ENCODE data around the gene ETS1. TPM values are rescaled to one million over a fixed set of nuclear protein-coding genes. Genes with fewer than 3 reads are reported as not detected.

The ETS1 gene
- total and polyA plus RNA-seq, 10 donors, result 58.1 to 455 (median 352) TPM

DNA sequence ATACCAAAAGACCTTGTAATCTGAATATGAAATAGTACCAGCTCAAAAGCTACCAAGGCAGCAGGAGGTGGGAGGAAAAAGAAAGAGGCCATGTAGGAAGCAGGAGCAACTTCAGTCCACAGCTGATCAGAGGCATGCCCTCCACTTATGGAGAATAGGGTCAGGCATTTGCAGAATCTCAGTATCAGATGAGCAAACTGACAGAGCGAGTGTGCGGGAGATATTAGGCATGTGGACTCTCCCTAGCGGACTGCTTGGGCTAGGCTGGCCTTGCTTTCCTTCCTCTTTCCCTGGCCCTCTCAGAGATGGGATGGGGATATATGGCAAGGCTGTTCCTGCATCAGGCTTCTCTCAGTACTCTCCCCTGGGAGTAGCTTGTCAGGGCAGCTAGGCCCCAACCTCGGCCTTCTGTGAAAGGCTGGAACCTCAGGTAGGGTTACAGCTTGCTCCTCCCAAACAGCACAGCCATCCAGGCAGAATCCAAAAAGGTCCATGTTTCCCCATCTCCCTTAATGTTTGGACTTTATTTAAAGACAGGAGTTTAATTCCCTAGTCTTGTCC is 37.0 kb downstream of the ETS1 start:
- peak; percentile 73 for DNase-seq
- intact Hi-C loops (cut with DNase I; ENCODE audit: low total_unique reads), result loop anchor here (10.0 kb wide), 1 partner anchor 74 kb away; no protein-coding TSS in a partner anchor
- Histone ChIP-seq H3K27ac (peak overlapping the region; percentile 79 to 93 (median 89)), H3K4me3 (no peak overlapping the region), H3K4me1 (peaks cover 38 to 100% (median 78%) of the 10 kb centered on the region in 6 donors), H3K9me3 (no peaks in the 10 kb centered on the region), H3K27me3 (replicated peaks in 1 of 7) (no peaks in the 10 kb centered on the region), H3K36me3 (no peaks in the 10 kb centered on the region)
- WGBS, 5 donors, result 52 to 68% (median 58%) methylated on average over 4 of the region's 4 CpGs
- TF ChIP-seq POLR2A (IDR thresholded peaks at IDR 0.05) (no peak), POLR2AphosphoS5 (IDR thresholded peaks at IDR 0.05) (peak in 2 of 3 donors; percentile 15 to 49)
- TF ChIP-seq, protein P1, sequence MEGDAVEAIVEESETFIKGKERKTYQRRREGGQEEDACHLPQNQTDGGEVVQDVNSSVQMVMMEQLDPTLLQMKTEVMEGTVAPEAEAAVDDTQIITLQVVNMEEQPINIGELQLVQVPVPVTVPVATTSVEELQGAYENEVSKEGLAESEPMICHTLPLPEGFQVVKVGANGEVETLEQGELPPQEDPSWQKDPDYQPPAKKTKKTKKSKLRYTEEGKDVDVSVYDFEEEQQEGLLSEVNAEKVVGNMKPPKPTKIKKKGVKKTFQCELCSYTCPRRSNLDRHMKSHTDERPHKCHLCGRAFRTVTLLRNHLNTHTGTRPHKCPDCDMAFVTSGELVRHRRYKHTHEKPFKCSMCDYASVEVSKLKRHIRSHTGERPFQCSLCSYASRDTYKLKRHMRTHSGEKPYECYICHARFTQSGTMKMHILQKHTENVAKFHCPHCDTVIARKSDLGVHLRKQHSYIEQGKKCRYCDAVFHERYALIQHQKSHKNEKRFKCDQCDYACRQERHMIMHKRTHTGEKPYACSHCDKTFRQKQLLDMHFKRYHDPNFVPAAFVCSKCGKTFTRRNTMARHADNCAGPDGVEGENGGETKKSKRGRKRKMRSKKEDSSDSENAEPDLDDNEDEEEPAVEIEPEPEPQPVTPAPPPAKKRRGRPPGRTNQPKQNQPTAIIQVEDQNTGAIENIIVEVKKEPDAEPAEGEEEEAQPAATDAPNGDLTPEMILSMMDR (IDR thresholded peaks at IDR 0.05 in 8 of 11, conservative IDR thresholded peaks at IDR 0.05 in 3 of 11), result peak in 1 of 11 experiments; percentile 20

DNA sequence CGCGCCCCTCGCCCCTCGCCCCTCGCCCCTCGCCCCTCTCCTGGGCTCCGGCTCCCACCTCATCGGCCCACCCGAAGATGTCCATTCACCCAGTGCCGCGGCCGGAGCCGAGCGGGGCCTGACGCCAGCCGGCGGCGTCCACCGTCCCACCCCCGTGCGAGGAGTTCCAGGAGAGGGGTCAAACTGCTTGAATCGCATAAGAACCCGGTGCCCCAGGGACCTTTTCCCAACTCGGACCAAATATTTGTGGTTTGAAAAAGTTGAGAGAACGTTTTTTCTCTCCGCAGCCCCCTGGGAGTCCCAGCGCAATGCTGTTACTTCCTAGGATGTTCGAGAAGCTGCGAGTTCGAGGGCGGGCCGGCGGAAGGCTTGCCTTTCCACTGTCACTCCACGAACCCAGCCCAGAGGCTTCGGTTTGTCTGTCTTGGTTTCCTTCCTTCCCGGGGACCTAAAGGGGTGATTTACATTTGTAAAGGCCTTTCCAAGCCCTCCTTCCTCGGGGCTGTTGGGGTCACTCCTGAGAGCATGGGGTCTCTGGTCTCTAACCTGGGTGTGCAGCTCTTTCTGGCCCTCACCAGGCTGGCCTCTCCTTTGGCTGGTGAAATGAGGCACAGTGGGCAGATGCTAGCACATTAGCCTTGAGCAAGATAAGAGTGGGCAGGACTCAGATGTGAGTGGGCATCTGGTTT is 38.0 kb downstream of the ETS1 start:
- peak; percentile 81 for DNase-seq
- Histone ChIP-seq H3K27ac (peak overlapping the region; percentile 79 to 93 (median 89)), H3K4me3 (peak overlapping the region; percentile 14 to 67 (median 41)), H3K27me3 (replicated peaks in 1 of 7) (no peaks in the 10 kb centered on the region), H3K4me1 (peaks cover 38 to 100% (median 84%) of the 10 kb centered on the region in 6 donors), H3K36me3 (no peaks in the 10 kb centered on the region), H3K9me3 (no peaks in the 10 kb centered on the region)
- 16 to 39% (median 24%) methylated on average over 25 to 37 of the region's 37 CpGs for WGBS, 5 donors
- intact Hi-C loops (cut with DNase I; ENCODE audit: low total_unique reads), result no loop called here
- no peak for TF ChIP-seq POLR2A (IDR thresholded peaks at IDR 0.05)
- TF ChIP-seq POLR2AphosphoS5 (IDR thresholded peaks at IDR 0.05), result peak; percentile 28 to 44 (median 37)

DNA sequence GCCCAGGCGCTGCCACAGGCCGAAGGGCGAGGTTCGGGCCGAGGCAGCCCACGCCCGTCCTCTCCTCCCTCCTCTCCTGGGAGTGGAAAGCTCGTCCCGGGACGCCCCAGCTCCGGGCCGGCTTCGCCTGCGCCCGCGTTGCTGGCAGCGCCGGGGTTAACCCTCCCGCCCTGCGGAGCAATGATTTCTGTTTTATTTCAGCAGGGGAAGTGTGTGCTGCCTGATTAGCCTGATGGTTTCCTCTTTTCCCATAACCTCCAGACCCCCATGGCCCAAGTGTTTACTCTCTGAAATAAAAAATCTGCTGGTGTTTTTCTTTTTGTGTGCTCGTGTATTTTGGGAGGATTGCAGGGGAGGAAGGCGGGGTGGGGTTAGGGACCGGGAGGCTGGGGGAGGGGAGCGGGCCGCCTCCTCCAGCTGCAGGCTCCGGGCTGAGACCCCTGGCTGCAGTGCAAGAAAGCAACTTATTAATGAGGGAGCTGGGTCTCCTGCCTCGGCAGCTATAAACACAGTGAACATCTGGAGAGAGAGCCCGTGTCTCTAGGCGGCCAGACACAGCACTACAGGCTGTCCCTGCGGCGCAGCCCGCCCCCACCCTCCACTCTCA is 38.6 kb downstream of the ETS1 start:
- 2 to 9% (median 4%) methylated on average over 31 to 32 of the region's 32 CpGs for WGBS, 5 donors
- H3K27ac ChIP-seq, result peak overlapping the region; percentile 79 to 93 (median 89)
- DNase-seq, result peak; percentile 91
- no peaks in the 10 kb centered on the region for H3K36me3 ChIP-seq
- H3K9me3 ChIP-seq, result no peaks in the 10 kb centered on the region
- intact Hi-C loops (cut with DNase I; ENCODE audit: low total_unique reads), result no loop called here
- H3K4me3 ChIP-seq, result peak overlapping the region; percentile 14 to 67 (median 41)
- TF ChIP-seq, protein P1 (IDR thresholded peaks at IDR 0.05 in 8 of 11, conservative IDR thresholded peaks at IDR 0.05 in 3 of 11), result peak in 4 of 11 experiments; percentile 6 to 33 (median 20)
- TF ChIP-seq POLR2A (IDR thresholded peaks at IDR 0.05) (no peak), POLR2AphosphoS5 (IDR thresholded peaks at IDR 0.05) (peak; percentile 85 to 89 (median 88))
- no peaks in the 10 kb centered on the region for H3K27me3 ChIP-seq (replicated peaks in 1 of 7)
- peaks cover 42 to 100% (median 84%) of the 10 kb centered on the region in 6 donors for H3K4me1 ChIP-seq

DNA sequence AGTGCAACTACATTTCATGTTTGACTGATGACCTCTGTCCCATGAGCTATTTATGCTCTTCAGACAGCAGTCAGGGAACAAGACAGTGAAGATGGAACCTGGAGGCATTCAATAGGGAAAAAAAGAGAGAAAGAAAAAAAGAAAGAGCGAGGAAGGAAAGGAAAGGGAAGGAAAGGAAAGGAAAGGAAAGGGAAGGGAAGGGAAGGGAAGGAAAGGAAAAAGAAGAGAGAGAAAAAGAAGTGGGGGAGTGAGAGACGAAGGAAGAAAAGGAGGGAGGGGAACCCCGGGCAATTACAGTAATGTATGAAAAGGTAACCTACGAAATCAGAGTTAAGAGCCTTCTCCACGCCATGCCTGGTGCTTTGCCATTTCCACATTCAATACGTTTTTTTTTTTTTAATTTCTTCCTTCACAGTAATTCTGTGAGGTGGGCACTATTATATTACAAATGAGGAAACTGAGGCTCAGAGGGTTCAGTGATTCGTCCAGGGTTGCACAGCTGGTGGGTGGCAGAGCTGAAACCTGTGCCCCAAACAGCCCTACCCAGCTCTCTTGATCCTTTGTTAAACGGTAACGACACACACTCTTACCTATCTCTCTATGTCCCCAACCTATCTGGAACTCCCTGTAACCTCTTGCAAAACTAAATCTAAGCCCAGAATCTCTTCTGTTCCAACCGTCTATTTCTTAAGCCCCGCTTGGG is 39.3 kb downstream of the ETS1 start:
- Histone ChIP-seq H3K27me3 (replicated peaks in 1 of 7) (no peaks in the 10 kb centered on the region), H3K4me3 (peak overlapping the region; percentile 14 to 67 (median 41)), H3K9me3 (no peaks in the 10 kb centered on the region), H3K36me3 (no peaks in the 10 kb centered on the region), H3K27ac (peak overlapping the region; percentile 79 to 93 (median 89)), H3K4me1 (peaks cover 43 to 100% (median 77%) of the 10 kb centered on the region in 6 donors)
- TF ChIP-seq, protein P1 (IDR thresholded peaks at IDR 0.05 in 8 of 11, conservative IDR thresholded peaks at IDR 0.05 in 3 of 11), result no peak
- TF ChIP-seq POLR2AphosphoS5 (IDR thresholded peaks at IDR 0.05), result no peak
- no peak for TF ChIP-seq POLR2A (IDR thresholded peaks at IDR 0.05)
- intact Hi-C loops (cut with DNase I; ENCODE audit: low total_unique reads), result no loop called here
- 35 to 44% (median 38%) methylated on average over 11 of the region's 11 CpGs for WGBS, 5 donors
- no peak for DNase-seq
